SK-N-DZ (cell line): ENCODE data around the gene NADSYN1.

Source experiments
- DNase-seq: peaks from one replicate; pipeline ENCODE4 v3.0.0-alpha.2; 2015; ENCODE audit warnings: low spot score

Gene NADSYN1

GRCh38 chr11:71450939-71451338 is 2.1 kb upstream of the NADSYN1 start:
- DNase-seq, result no peak

DNA sequence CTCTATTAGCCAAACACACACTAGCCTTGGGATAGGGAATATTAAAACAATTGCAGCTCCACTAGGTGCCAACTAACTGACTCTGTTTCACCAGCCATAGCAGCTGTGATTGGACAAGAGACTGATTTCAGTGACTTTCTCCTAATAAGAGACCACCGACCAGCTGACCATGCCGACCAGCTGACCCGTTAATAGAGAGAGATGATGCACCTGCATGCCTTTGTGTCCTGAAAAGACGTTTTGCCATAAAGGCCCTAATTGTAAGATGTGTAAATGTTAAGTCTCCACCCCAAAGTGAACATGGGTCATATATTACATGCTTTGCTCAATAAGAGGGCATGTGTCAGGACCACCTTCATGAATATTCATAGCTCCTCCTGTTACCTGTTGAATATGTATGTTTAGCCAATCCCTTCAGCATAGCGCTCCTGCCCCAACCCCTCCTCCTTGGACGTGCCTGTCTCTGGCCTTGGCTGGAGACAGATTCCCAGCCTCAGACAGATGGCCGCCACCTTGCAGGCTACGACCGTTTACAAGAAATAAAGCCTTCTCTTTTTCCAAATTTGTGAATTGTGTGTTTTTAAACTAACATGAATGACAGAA is 1.3 kb upstream of the NADSYN1 start:
- peak; percentile 23 for DNase-seq

DNA sequence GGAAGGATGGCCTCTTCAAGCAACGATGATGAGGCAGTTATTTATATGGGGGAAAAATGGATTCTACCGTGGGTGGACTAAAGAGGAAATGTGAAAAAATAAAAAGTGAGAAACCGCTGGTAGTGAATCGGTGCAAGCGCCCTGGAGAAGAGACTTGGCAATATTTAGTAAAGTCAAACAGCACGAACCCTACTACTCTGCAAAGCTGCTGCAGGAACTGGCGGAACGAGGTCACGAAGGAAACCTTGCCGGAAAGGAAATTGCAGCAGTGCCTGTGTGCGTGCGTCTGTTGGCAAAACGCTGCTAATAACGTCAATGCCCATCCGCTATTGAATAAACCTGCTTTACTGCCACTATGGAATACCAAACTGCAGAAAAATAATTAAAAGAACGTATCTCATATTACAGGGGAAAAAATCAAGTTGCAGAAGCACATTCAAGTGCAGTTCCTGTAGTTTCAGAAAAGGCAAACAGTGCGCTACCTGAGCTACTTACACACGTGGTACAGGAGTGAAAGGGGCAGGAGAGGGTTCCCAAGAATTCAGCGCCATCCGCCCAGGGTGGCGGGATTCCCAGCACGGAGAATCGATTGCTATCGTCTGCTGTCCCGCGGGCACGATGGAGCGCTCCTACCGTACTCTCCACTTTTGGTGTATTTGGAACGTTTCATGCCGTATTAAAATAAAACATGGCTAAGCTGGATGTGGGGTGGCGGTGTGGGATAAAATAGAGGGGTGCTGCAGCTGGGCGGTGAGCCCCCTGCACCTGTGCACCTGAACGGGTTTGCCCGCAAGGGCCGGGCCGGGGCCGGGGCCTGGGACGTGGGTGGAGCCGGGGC is 585 bp upstream of the NADSYN1 start:
- DNase-seq, result no peak

DNA sequence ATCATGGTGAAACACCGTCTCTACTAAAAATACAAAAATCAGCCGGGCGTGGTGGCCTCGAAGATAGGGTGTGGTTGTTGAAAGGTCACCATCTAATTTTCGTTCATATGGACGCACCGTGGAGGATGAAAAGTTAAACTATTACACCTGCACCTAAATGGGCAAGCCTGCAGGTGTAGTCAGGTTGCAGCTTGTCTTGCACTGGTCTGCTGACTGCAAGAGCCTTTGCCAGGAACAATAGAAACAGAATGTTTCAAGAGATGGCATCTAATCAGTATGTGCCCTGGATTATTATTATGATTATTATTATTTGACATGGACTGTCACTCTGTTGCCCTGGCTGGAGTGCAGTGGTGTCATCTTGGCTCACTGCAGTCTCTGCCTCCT is 908 bp downstream of the NADSYN1 start:
- no peak for DNase-seq

DNA sequence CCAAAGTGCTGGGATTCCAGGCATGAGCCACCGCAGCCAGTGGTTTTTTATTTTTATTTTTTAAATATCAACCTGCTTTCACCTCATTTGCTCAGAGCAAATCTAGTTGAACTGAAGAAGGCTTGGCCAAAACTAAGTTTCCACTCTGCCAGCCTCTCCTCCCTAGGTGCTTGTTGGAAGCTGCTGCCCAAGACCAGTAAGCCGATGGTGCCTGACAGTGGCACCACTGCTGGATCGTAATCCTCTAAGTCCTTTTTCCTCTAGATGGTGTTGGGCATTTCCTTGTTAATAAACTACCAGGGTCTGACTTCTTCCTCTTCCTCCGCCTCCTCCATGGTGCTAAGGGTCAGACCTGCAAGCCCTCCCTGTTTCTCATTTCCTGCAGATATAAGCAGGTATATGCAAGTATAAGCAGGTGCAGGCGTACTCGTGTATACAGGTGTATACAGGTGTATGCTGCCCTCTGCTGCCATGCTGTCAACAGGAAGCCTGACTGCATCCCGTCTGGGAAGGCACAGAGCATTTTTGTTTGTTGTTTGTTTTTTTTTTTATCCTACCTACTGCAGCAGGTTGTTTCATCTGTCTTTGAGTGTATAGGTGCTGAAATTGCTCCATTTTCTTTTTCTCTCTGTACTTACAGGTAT is 1.6 kb downstream of the NADSYN1 start:
- no peak for DNase-seq

GRCh38 chr11:71456294-71456693 is 3.3 kb downstream of the NADSYN1 start:
- DNase-seq, result no peak

DNA sequence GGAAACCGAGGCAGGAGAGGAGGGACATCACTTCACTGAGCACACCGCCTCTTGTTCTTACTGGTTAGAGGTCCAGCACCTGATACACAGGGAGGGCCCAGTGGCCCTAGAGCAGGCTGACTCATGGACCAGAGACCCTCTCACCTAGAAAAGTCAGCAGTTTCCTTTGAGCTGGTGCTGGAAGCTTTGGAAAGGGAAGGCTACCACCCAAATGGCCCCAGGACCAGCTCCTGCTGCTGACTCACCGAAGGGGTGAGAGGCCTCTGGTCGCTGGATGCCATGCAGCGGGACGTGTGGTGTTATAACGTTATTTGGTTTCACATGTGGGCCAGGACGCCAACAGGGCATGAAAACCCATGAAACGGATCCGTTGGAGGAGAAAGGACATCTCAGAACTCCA is 3.8 kb downstream of the NADSYN1 start:
- no peak for DNase-seq

GRCh38 chr11:71458146-71459070 is 5.4 kb downstream of the NADSYN1 start:
- no peak for DNase-seq

DNA sequence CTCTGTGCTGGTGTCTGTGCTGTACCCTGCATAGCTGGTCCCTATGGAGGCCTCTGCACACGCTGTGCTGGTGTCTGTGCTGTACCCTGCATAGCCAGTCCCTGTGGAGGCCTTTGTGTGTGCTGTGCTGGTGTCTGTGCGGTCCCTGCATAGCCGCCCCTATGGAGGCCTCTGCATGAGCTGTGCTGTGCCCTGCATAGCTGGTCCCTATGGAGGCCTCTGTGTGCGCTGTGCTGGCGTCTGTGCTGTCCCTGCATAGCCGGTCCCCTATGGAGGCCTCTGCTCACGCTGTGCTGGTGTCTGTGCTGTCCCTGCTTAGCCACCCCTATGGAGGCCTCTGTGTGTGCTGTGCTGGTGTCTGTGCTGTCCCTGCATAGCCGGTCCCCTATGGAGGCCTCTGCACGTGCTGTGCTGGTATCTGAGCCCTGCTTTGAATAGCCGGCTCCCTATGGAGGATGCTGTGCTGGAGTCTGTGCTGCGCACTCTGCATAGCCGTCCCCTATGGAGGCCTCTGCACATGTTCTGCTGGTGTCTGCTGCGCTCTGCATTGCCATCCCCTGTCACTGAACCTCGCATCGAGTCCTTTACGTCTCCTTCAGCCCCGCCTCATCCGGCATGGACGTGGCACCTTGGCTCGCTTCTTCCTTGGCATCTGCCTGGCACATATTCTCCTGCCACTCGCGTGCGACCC is 6.2 kb downstream of the NADSYN1 start:
- no peak for DNase-seq

DNA sequence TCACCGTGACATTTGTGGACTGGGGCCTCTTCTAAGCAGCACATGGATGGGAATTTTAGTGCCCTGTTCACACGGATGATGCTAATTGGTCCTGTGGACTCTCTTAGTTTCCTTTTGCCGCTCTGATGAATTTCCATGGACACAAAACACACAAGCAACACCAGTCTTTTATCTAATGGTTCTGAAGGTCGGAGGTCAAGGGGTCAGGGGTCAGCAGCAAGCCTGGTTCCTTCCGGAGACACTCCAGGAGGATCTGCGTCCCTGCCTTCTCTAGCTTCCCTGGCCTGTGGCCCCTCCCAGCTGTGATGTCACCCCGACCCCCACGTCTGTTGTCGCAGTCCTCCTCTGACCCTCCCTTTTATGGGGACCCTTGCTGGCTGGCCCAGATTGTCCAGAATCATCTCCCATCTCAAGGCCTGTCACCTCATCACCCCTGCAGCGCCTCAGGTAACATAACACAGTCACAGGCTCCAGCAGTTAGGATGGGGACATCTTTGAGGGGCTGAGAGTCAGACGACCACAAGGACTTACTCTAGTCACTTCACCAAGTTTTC is 6.8 kb downstream of the NADSYN1 start:
- DNase-seq, result no peak

GRCh38 chr11:71461696-71462095 is 8.7 kb downstream of the NADSYN1 start:
- DNase-seq, result no peak

DNA sequence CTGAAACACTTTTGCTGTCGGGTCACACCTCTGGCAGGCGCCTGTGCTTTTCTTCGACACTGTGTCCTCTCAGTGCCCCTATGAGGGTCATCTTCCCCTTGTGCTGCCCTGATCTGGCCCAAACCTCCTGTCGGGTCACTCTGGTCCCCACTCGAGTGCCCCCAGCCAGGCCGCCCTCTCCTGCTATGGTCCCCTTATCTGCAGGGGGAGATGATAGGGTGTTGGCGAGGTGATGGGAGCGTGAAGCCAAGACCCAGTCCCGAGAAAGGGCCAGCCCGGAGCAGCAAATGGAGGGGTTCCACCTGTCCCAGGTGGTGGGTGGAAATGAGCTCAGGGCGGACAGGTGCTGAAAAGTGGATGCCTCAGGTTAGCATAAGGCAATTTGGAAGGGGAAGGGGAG is 9.7 kb downstream of the NADSYN1 start:
- no peak for DNase-seq

GRCh38 chr11:71463331-71464211 is 10.6 kb downstream of the NADSYN1 start:
- no peak for DNase-seq

DNA sequence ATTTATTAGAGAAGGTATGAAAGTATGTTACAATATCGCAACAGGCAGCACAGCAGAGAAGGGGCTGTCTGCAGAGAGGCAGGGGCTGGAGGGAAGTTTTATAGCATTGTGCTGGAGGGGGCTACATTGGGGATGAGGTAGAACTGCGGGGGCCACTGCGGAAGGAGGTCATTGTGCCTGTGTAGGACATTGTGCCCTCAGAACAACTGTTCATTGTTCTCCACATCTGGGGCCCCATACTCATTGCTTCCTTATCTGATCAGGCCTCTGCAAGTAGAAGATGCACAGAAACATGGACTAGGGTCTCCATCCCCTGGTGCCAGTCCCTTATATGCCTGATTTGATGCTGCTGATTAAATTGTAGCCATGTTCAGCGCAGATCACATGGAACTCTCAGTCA is 12.1 kb downstream of the NADSYN1 start:
- DNase-seq, result no peak

DNA sequence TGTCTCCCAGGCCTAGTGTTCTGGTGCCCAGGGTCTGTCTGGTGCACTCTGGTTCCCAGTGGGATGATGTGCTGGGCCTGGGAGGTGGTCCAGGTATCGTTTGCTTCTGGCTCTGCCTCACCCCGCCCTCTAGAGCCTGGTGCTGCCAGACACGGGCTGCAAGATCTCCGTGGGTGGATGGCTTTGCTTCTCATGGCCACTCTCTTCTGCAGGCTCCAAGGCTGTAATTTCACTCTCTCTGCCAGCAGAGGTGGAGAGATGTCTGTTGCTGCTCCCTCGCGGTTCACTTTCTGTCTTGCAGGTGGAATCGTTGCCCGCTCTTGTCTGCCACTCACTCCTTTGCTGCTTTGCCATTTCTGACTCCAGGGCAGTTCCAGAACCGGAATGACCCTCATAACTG is 13.4 kb downstream of the NADSYN1 start:
- DNase-seq, result no peak

DNA sequence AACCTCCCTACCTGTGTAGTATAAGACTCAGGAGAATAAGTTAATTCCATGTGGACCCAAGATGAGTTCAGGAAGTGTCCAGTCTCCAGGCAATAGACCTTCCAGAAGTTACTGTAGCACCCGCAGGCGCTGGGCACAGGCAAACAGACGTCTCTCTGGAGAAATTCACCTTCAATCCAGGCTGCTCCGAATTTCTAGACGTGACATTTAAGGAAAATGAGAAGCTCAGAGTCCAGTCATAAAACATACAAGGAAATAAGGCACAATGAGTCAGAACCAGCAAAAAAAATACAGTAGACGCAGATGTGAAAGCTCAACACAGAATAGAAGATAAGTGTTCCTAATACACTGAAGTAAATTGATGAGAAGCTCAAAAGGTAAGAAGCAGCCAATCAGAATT is 14.2 kb downstream of the NADSYN1 start:
- DNase-seq, result no peak

GRCh38 chr11:71470946-71471345 is 17.9 kb downstream of the NADSYN1 start:
- no peak for DNase-seq

- DNase-seq, result no peak
These were observed 19.4 kb downstream of the NADSYN1 start for GRCh38 chr11:71472357-71472885.

DNA sequence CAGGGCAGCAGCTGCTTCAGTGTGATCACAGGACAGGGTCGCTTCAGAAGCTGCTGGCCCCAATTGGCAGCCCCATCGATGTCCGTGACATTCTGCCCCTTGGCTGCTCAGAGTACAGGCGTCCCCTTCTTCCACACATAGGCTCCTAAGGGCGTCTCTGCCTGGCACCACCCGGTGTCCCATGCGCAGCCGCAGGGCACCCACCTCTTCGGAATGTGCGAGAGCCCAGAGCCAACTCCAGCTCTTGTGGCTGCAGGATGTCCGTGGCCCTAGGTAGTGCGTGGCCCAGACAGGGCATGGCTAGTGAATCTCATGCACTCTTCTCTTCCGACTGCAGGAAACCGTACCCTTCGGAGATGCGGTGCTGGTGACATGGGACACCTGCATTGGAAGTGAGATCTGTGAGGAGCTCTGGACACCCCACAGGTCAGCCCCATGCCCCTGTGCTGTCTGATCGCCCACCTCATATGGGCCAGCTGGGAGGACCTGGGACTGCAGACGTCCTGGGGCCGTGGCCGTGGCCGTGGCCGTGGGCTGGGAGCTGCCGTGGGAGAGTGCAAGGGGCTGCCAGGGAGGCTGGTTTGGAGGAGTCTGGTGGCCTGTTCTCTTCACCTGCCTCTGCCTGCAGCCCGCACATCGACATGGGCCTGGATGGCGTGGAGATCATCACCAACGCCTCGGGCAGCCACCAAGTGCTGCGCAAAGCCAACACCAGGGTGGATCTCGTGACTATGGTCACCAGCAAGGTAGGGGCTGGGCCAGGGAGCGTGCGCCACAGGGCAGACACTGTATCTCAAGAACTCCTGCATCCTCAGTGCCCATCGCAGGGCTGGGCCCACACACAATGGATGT is 20.2 kb downstream of the NADSYN1 start:
- no peak for DNase-seq
